CD14-positive monocyte (primary cell): ENCODE measurements around the gene STARD4. TPM values are rescaled to one million over a fixed set of nuclear protein-coding genes. Genes with fewer than 3 reads are reported as not detected.

Experiments
- DNase-seq, 3 donors: peaks; one replicate each; pipeline ENCODE4 v3.0.0-alpha.2; 2011 to 2022
- H2AFZ ChIP-seq: 2 replicates; pipeline ENCODE4 v1.6.0; 2012; ENCODE audit warnings: mild to moderate bottlenecking, low read depth, low read length, inconsistent platforms; ENCODE audit not compliant: insufficient read depth, poor library complexity, severe bottlenecking
- H3K27ac ChIP-seq, 2 donors: 1 replicate in 1 of 2; 2 replicates in 1 of 2; pipeline ENCODE4 v1.5.1; 2012 to 2013; ENCODE audit warnings: low read length in 2 of 2, control low read depth in 1 of 2, inconsistent platforms in 1 of 2, low read depth in 1 of 2, mild to moderate bottlenecking in 1 of 2
- H3K27me3 ChIP-seq, 2 donors: one replicate each; pipeline versions ENCODE4 v1.6.0 to v1.6.1; 2011 to 2013; ENCODE audit warnings: low read length in 2 of 2; ENCODE audit not compliant: control insufficient read depth in 2 of 2, insufficient read depth in 2 of 2
- H3K36me3 ChIP-seq, 2 donors: replicated peaks in 1 of 2; 1 replicate in 1 of 2; 2 replicates in 1 of 2; pipeline versions ENCODE4 v1.5.1 to v1.6.1; 2012 to 2013; ENCODE audit warnings: low read length in 2 of 2, control low read depth in 1 of 2, inconsistent platforms in 1 of 2, mild to moderate bottlenecking in 1 of 2; ENCODE audit not compliant: insufficient read depth in 2 of 2, control insufficient read depth in 1 of 2
- H3K4me1 ChIP-seq, 2 donors: 1 replicate in 1 of 2; 2 replicates in 1 of 2; pipeline versions ENCODE4 v1.5.1 to v1.6.1; 2012 to 2013; ENCODE audit warnings: low read length in 2 of 2, control low read depth in 1 of 2, inconsistent platforms in 1 of 2, mild to moderate bottlenecking in 1 of 2, moderate library complexity in 1 of 2; ENCODE audit not compliant: insufficient read depth in 2 of 2, control insufficient read depth in 1 of 2
- H3K4me2 ChIP-seq: replicated peaks from 2 replicates; pipeline ENCODE3; 2012; ENCODE audit warnings: low read length, moderate library complexity, mild to moderate bottlenecking; ENCODE audit not compliant: poor library complexity, severe bottlenecking; ENCODE audit errors: extremely low read depth
- H3K4me3 ChIP-seq, 3 experiments: fragments of 200-600 bp in 1 of 3; sonication (generic) in 1 of 3; replicated peaks in 1 of 3; 1 replicate in 2 of 3; 2 replicates in 1 of 3; pipeline ENCODE4 v1.5.1; 2011 to 2013; ENCODE audit warnings: low read length in 3 of 3, mild to moderate bottlenecking in 3 of 3, control low read depth in 2 of 3, low read depth in 2 of 3, inconsistent platforms in 1 of 3, moderate library complexity in 1 of 3
- H3K79me2 ChIP-seq: 2 replicates; pipeline ENCODE4 v1.6.0; 2012; ENCODE audit warnings: mild to moderate bottlenecking, control low read depth, inconsistent platforms, low read length, moderate library complexity; ENCODE audit not compliant: insufficient read depth
- H3K9ac ChIP-seq: 2 replicates; pipeline ENCODE4 v1.6.0; 2017; ENCODE audit warnings: low read length, mild to moderate bottlenecking; ENCODE audit not compliant: insufficient read depth, poor library complexity, severe bottlenecking
- H3K9me3 ChIP-seq, 2 donors: replicated peaks in 1 of 2; 1 replicate in 1 of 2; 2 replicates in 1 of 2; pipeline versions ENCODE4 v1.5.1 to v1.6.1; 2012 to 2013; ENCODE audit warnings: low read length in 2 of 2, control low read depth in 1 of 2; ENCODE audit not compliant: control insufficient read depth in 1 of 2, insufficient read depth in 1 of 2
- H4K20me1 ChIP-seq: 2 replicates; pipeline ENCODE4 v1.6.0; 2012; ENCODE audit warnings: mild to moderate bottlenecking, low read length, control low read depth, moderate library complexity; ENCODE audit not compliant: insufficient read depth
- H3K27ac Mint-ChIP-seq, 7 donors: one replicate each; pipeline ENCODE4 v1.8.0; 2020; ENCODE audit warnings: mild to moderate bottlenecking in 7 of 7, mixed read lengths in 7 of 7, moderate library complexity in 6 of 7, inconsistent platforms in 2 of 7
- H3K27me3 Mint-ChIP-seq, 3 donors: one replicate each; pipeline ENCODE4 v1.8.0; 2021 to 2022; ENCODE audit warnings: low read depth in 3 of 3, mild to moderate bottlenecking in 3 of 3, mixed read lengths in 3 of 3, moderate library complexity in 3 of 3, inconsistent platforms in 1 of 3
- H3K36me3 Mint-ChIP-seq, 2 donors: one replicate each; pipeline ENCODE4 v1.8.0; 2020; ENCODE audit warnings: mixed read lengths in 2 of 2, inconsistent platforms in 1 of 2, mild to moderate bottlenecking in 1 of 2
- H3K4me1 Mint-ChIP-seq: one replicate; pipeline ENCODE4 v1.8.0; 2020; ENCODE audit warnings: mild to moderate bottlenecking, mixed read lengths
- H3K4me3 Mint-ChIP-seq, 2 donors: one replicate each; pipeline ENCODE4 v1.8.0; 2020; ENCODE audit warnings: mild to moderate bottlenecking in 2 of 2, mixed read lengths in 2 of 2, moderate library complexity in 1 of 2
- H3K9me3 Mint-ChIP-seq, 7 donors: one replicate each; pipeline ENCODE4 v1.8.0; 2020 to 2022; ENCODE audit warnings: mixed read lengths in 7 of 7, mild to moderate bottlenecking in 6 of 7, moderate library complexity in 6 of 7, inconsistent platforms in 2 of 7
- WGBS: methylation state at CpG from one replicate; pipeline ENCODE4 v1.1.5; 2013; ENCODE audit warnings: missing lambda C conversion rate; ENCODE audit not compliant: insufficient coverage; 5-methylcytosine and 5-hydroxymethylcytosine counted together
- intact Hi-C, 2 donors: fragments of 100-400 bp; cut with micrococcal nuclease; formaldehyde crosslinking; loops; one replicate each; pipeline versions ENCODE4 v1.15.0 to v1.15.1; 2023
- polyA plus RNA-seq, 3 donors: library from polyadenylated mRNA; depleted of rRNA in 1 of 3; unstranded in 2 of 3; stranded (reverse) in 1 of 3; fragments of 300-500 nt in 2 of 3; fragments of >200 nt in 1 of 3; fragmentation: Illumina TruSeq in 2 of 3; gene quantifications; 1 replicate in 2 of 3; 2 replicates in 1 of 3; pipeline ENCODE4 v1.2.3, GENCODE V29; 2012 to 2021
- TF ChIP-seq, protein P1 (sequence below): fragments of 200-600 bp; IDR thresholded peaks from one replicate; pipeline ENCODE4 v1.8.0; 2022; ENCODE audit warnings: antibody characterized with exemption, mild to moderate bottlenecking

STARD4 gene
- polyA plus RNA-seq, 3 donors, result 6.4 to 7.7 (median 6.7) TPM

DNA sequence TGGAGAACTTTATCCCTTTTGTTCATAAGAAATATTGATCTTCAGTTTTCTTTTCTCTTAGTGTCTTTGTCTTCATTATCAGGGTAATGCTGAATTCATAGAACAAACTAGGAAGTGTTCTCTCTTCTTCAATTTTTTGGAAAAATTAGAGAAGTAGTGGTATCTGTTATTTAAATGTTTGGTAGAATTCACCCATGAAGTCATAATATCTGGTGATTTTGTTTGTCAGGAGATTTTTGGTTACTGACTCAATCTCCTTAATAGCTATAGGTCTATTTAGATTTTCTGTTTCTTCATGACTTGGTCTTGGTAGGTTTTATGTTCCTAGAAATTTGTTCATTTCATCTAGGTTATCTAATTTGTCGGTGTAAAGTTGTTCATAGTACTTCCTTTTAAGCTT, 45.4 kb upstream of the STARD4 start:
- peaks cover 4 to 26% of the 10 kb centered on the region in 2 donors for H3K4me1 ChIP-seq
- no peak overlapping the region for H3K4me3 ChIP-seq
- intact Hi-C loops, result loop anchor here in 1 of 2 donors (10.0 kb wide), 1 partner anchor 197 kb away; the partner anchor contains the start of gene NREP
- H3K4me3 Mint-ChIP-seq, result no peak overlapping the region
- H3K27ac Mint-ChIP-seq, result peak overlapping the region in 3 of 7 donors; percentile 10 to 64 (median 58)
- no CpG with 5 or more reads among the region's 1 CpG for WGBS
- no peaks in the 10 kb centered on the region for H4K20me1 ChIP-seq
- no peaks in the 10 kb centered on the region for H3K9me3 ChIP-seq
- H3K27ac ChIP-seq, result peak overlapping the region in 1 of 2 donors; percentile 15
- H3K4me2 ChIP-seq, result no peak overlapping the region
- no peaks in the 10 kb centered on the region for H3K27me3 ChIP-seq
- no peaks in the 10 kb centered on the region for H3K36me3 Mint-ChIP-seq
- H3K9ac ChIP-seq, result no peak overlapping the region
- TF ChIP-seq, protein P1, sequence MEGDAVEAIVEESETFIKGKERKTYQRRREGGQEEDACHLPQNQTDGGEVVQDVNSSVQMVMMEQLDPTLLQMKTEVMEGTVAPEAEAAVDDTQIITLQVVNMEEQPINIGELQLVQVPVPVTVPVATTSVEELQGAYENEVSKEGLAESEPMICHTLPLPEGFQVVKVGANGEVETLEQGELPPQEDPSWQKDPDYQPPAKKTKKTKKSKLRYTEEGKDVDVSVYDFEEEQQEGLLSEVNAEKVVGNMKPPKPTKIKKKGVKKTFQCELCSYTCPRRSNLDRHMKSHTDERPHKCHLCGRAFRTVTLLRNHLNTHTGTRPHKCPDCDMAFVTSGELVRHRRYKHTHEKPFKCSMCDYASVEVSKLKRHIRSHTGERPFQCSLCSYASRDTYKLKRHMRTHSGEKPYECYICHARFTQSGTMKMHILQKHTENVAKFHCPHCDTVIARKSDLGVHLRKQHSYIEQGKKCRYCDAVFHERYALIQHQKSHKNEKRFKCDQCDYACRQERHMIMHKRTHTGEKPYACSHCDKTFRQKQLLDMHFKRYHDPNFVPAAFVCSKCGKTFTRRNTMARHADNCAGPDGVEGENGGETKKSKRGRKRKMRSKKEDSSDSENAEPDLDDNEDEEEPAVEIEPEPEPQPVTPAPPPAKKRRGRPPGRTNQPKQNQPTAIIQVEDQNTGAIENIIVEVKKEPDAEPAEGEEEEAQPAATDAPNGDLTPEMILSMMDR, result no peak
- H3K79me2 ChIP-seq, result no peaks in the 10 kb centered on the region
- peaks cover 2 to 10% (median 5%) of the 10 kb centered on the region in 7 donors for H3K9me3 Mint-ChIP-seq
- H3K27me3 Mint-ChIP-seq, result no peaks in the 10 kb centered on the region
- no peak overlapping the region for H2AFZ ChIP-seq
- no peaks in the 10 kb centered on the region for H3K36me3 ChIP-seq
- no peak for DNase-seq
- peaks cover 22% of the 10 kb centered on the region for H3K4me1 Mint-ChIP-seq

DNA sequence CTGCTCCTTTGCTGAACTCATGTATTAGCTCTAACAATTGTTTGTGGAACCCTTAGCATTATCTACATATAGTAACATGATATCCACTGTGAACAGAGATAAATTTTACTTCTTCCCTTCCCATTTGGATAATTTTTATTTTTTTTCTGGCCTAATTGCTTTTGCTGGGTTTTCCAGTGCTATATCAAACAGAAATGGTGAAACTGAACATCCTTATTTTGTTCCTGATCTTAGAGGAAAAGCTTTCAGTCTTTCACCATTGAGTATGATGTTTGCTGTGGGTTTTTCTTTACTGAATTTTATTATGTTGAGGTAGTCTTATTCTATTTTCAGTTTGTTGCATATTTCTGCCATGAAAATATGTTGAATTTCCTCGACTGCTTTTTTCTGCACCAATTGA, 44.8 kb upstream of the STARD4 start:
- no peak for DNase-seq

More for the DNA sequence above, 44.8 kb upstream of the STARD4 start:
- TF ChIP-seq, protein P1, result no peak
- Histone ChIP-seq H3K4me1 (peaks cover 4 to 30% of the 10 kb centered on the region in 2 donors), H4K20me1 (no peaks in the 10 kb centered on the region), H3K27ac (peak overlapping the region in 1 of 2 donors; percentile 15), H3K9ac (no peak overlapping the region), H3K27me3 (no peaks in the 10 kb centered on the region), H3K79me2 (no peaks in the 10 kb centered on the region), H2AFZ (no peak overlapping the region), H3K4me3 (no peak overlapping the region), H3K9me3 (no peaks in the 10 kb centered on the region), H3K4me2 (no peak overlapping the region), H3K36me3 (no peaks in the 10 kb centered on the region)
- intact Hi-C loops, result loop anchor here in 1 of 2 donors (10.0 kb wide), 1 partner anchor 198 kb away; the partner anchor contains the start of gene NREP
- Mint-ChIP-seq H3K4me3 (no peak overlapping the region), H3K9me3 (peaks cover 2 to 10% (median 5%) of the 10 kb centered on the region in 7 donors), H3K4me1 (peaks cover 22% of the 10 kb centered on the region), H3K36me3 (no peaks in the 10 kb centered on the region), H3K27me3 (no peaks in the 10 kb centered on the region), H3K27ac (peak overlapping the region in 3 of 7 donors; percentile 10 to 37 (median 35))
- no CpG with 5 or more reads among the region's 1 CpG for WGBS
